ENCODE results near the gene HEG1.

The HEG1 gene

GRCh38 chr3:124927574-124928045, 128.2 kb downstream of the HEG1 start:
- Histone ChIP-seq H3K4me3 (ENCODE audit: low read depth, low read length) (no peak overlapping the region), H3K4me2 (ENCODE audit: low read length) (no peak overlapping the region), H2AFZ (no peak overlapping the region), H3K9ac (no peak overlapping the region), H3K79me2 (no peaks in the 10 kb centered on the region), H3K9me3 (ENCODE audit: control insufficient read depth, low read length) (no peaks in the 10 kb centered on the region), H3K27me3 (ENCODE audit: control insufficient read depth, insufficient read depth, low read length) (no peaks in the 10 kb centered on the region), H3K4me1 (no peaks in the 10 kb centered on the region), H3K36me3 (ENCODE audit: control insufficient read depth, insufficient read depth, low read length) (no peaks in the 10 kb centered on the region), H3K27ac (no peak overlapping the region)
- no peak for TF ChIP-seq CTCF (IDR thresholded peaks at IDR 0.05)

- no peak overlapping the region for H3K4me3 ChIP-seq (ENCODE audit: low read depth, low read length)
- H3K36me3 ChIP-seq (ENCODE audit: control insufficient read depth, insufficient read depth, low read length): no peaks in the 10 kb centered on the region
- H3K27ac ChIP-seq: no peak overlapping the region
- no peaks in the 10 kb centered on the region for H3K27me3 ChIP-seq (ENCODE audit: control insufficient read depth, insufficient read depth, low read length)
- H2AFZ ChIP-seq: no peak overlapping the region
- no peak overlapping the region for H3K4me2 ChIP-seq (ENCODE audit: low read length)
- H3K9ac ChIP-seq: no peak overlapping the region
- H3K4me1 ChIP-seq: no peaks in the 10 kb centered on the region
- no peak for TF ChIP-seq CTCF (IDR thresholded peaks at IDR 0.05)
- H3K9me3 ChIP-seq (ENCODE audit: control insufficient read depth, low read length): no peaks in the 10 kb centered on the region
- no peaks in the 10 kb centered on the region for H3K79me2 ChIP-seq
These were observed 129.2 kb downstream of the HEG1 start for GRCh38 chr3:124926426-124927101.

GRCh38 chr3:124924741-124925140, 131.1 kb downstream of the HEG1 start:
- H3K79me2 ChIP-seq: no peaks in the 10 kb centered on the region
- no peaks in the 10 kb centered on the region for H3K9me3 ChIP-seq (ENCODE audit: control insufficient read depth, low read length)
- no peak overlapping the region for H2AFZ ChIP-seq
- H3K9ac ChIP-seq: no peak overlapping the region
- H3K4me3 ChIP-seq (ENCODE audit: low read depth, low read length): no peak overlapping the region
- no peak overlapping the region for H3K27ac ChIP-seq
- no peak overlapping the region for H3K4me2 ChIP-seq (ENCODE audit: low read length)
- H3K27me3 ChIP-seq (ENCODE audit: control insufficient read depth, insufficient read depth, low read length): no peaks in the 10 kb centered on the region
- H3K4me1 ChIP-seq: no peaks in the 10 kb centered on the region
- no peaks in the 10 kb centered on the region for H3K36me3 ChIP-seq (ENCODE audit: control insufficient read depth, insufficient read depth, low read length)
- TF ChIP-seq CTCF (IDR thresholded peaks at IDR 0.05): no peak

- Histone ChIP-seq H3K36me3 (ENCODE audit: control insufficient read depth, insufficient read depth, low read length) (no peaks in the 10 kb centered on the region), H3K27me3 (ENCODE audit: control insufficient read depth, insufficient read depth, low read length) (no peaks in the 10 kb centered on the region), H3K4me3 (ENCODE audit: low read depth, low read length) (no peak overlapping the region), H3K27ac (no peak overlapping the region), H3K4me1 (no peaks in the 10 kb centered on the region), H3K79me2 (no peaks in the 10 kb centered on the region), H3K9ac (no peak overlapping the region), H3K4me2 (ENCODE audit: low read length) (no peak overlapping the region), H2AFZ (no peak overlapping the region), H3K9me3 (ENCODE audit: control insufficient read depth, low read length) (no peaks in the 10 kb centered on the region)
- TF ChIP-seq CTCF (IDR thresholded peaks at IDR 0.05): no peak
These were observed 132.0 kb downstream of the HEG1 start for GRCh38 chr3:124923833-124924232.

- H3K27ac ChIP-seq: no peak overlapping the region
- no peak for TF ChIP-seq CTCF (IDR thresholded peaks at IDR 0.05)
- H3K9me3 ChIP-seq (ENCODE audit: control insufficient read depth, low read length): no peaks in the 10 kb centered on the region
- H3K4me1 ChIP-seq: no peaks in the 10 kb centered on the region
- no peak overlapping the region for H3K4me2 ChIP-seq (ENCODE audit: low read length)
- no peaks in the 10 kb centered on the region for H3K36me3 ChIP-seq (ENCODE audit: control insufficient read depth, insufficient read depth, low read length)
- H3K27me3 ChIP-seq (ENCODE audit: control insufficient read depth, insufficient read depth, low read length): no peaks in the 10 kb centered on the region
- H2AFZ ChIP-seq: no peak overlapping the region
- H3K4me3 ChIP-seq (ENCODE audit: low read depth, low read length): no peak overlapping the region
- no peaks in the 10 kb centered on the region for H3K79me2 ChIP-seq
- H3K9ac ChIP-seq: no peak overlapping the region
These were observed 135.1 kb downstream of the HEG1 start for GRCh38 chr3:124920718-124921117.

All from parathyroid adenoma (tissue), 2 donors.